K562 (cell line): Measurements from ENCODE around the gene EGFR. TPM values are rescaled to one million over a fixed set of nuclear protein-coding genes. Genes with fewer than 3 reads are reported as not detected.

Experiments used
- ATAC-seq: fragments of 200-7000 bp; cut with Tn5 transposase; 3 replicates; pipeline ENCODE4 v1.9.1; 2020; ENCODE audit warnings: moderate library complexity
- BruUV-seq: library from RNA; stranded (reverse); fragments of 400-500 nt; replicated peaks from 2 replicates; lab custom pipeline; 2021; lab: Mats Ljungman, UMichigan
- CTCF ChIA-PET: fragments of 300-600 bp; formaldehyde crosslinking; extraction: SDS; loops from one replicate; lab custom pipeline; 2021; ENCODE audit warnings: low intra/inter-chr PET ratio; lab: Yijun Ruan, JAX
- POLR2A ChIA-PET: fragments of 300-600, 350-650 bp; sonication (Branson Sonifier 250); formaldehyde crosslinking; extraction: SDS; loops from one replicate; lab custom pipeline; 2021; ENCODE audit warnings: antibody characterized with exemption, inconsistent platforms; lab: Yijun Ruan, JAX
- DNase-seq, 4 experiments: peaks; one replicate each; pipeline versions ENCODE4 v3.0.0 to v3.0.0-alpha.2; 2011 to 2018; ENCODE audit warnings: low spot score in 3 of 4, mixed read lengths in 3 of 4; ENCODE audit errors: extremely low read depth in 1 of 4
- FAIRE-seq: peaks from 2 replicates; lab custom pipeline; 2011; peaks lifted over from hg19 to GRCh38; lab: Jason Lieb, UNC
- H2AFZ ChIP-seq: 2 replicates; pipeline ENCODE4 v1.6.0; 2011; ENCODE audit warnings: low read depth, low read length, control low read depth, inconsistent platforms
- H3K27ac ChIP-seq: fragments of 200-600 bp; 3 replicates; pipeline ENCODE4 v1.8.0; 2011; ENCODE audit warnings: low read depth, mild to moderate bottlenecking, control low read depth, inconsistent platforms, low read length, moderate library complexity, mixed read lengths; ENCODE audit errors: extremely low read depth
- H3K27me3 ChIP-seq, 2 experiments: fragments of 300-600 bp in 1 of 2; 2 replicates in 1 of 2; 3 replicates in 1 of 2; pipeline versions ENCODE4 v1.6.0 to v1.8.0; 2011; ENCODE audit warnings: inconsistent platforms in 2 of 2, low read length in 2 of 2, mild to moderate bottlenecking in 1 of 2, mixed read lengths in 1 of 2, moderate library complexity in 1 of 2; ENCODE audit not compliant: control insufficient read depth in 2 of 2, insufficient read depth in 2 of 2
- H3K36me3 ChIP-seq: fragments of 300-600 bp; 3 replicates; pipeline ENCODE4 v1.8.0; 2011; ENCODE audit warnings: mild to moderate bottlenecking, low read length, inconsistent platforms; ENCODE audit not compliant: control insufficient read depth, insufficient read depth
- H3K4me1 ChIP-seq, 2 experiments: fragments of 200-600 bp in 1 of 2; replicated peaks in 1 of 2; 2 replicates in 1 of 2; 3 replicates in 1 of 2; pipeline versions ENCODE4 v1.5.1 to v1.8.0; 2011; ENCODE audit warnings: inconsistent platforms in 2 of 2, low read length in 2 of 2, mild to moderate bottlenecking in 1 of 2, mixed read lengths in 1 of 2, moderate library complexity in 1 of 2; ENCODE audit not compliant: control insufficient read depth in 2 of 2, insufficient read depth in 2 of 2
- H3K4me2 ChIP-seq: 2 replicates; pipeline ENCODE4 v1.6.1; 2011; ENCODE audit warnings: low read length, control low read depth, inconsistent platforms, mixed read lengths; ENCODE audit not compliant: insufficient read depth
- H3K4me3 ChIP-seq: fragments of 200-600 bp; sonication (generic), shearing (Covaris generic); 2 replicates; pipeline ENCODE4 v1.5.1; 2016; ENCODE audit warnings: control low read depth, inconsistent platforms
- H3K79me2 ChIP-seq: fragments of 200-600 bp; 3 replicates; pipeline ENCODE4 v1.8.0; 2011; ENCODE audit warnings: low read length, inconsistent platforms; ENCODE audit not compliant: control insufficient read depth, insufficient read depth
- H3K9ac ChIP-seq, 2 experiments: 2 replicates each; pipeline versions ENCODE4 v1.6.0 to v1.6.1; 2011; ENCODE audit warnings: low read depth in 2 of 2, low read length in 2 of 2, control low read depth in 1 of 2, inconsistent platforms in 1 of 2, mild to moderate bottlenecking in 1 of 2, mixed read lengths in 1 of 2; ENCODE audit not compliant: insufficient read depth in 1 of 2
- H3K9me1 ChIP-seq: one replicate; pipeline ENCODE4 v1.6.0; 2011; ENCODE audit warnings: inconsistent platforms, mild to moderate bottlenecking, low read length, moderate library complexity; ENCODE audit not compliant: control insufficient read depth, insufficient read depth
- H3K9me3 ChIP-seq: replicated peaks from 2 replicates; pipeline ENCODE4 v1.5.1; 2011; ENCODE audit warnings: low read depth, low read length, inconsistent platforms; ENCODE audit not compliant: control insufficient read depth, insufficient read depth
- H4K20me1 ChIP-seq: replicated peaks from 2 replicates; pipeline ENCODE4 v1.6.1; 2011; ENCODE audit warnings: low read length, inconsistent platforms, mixed read lengths; ENCODE audit not compliant: control insufficient read depth, insufficient read depth
- CCAR2 ChIP-seq: fragments of 200-400 bp; formaldehyde crosslinking; IDR thresholded peaks from 2 replicates; pipeline ENCODE4 v1.6.1; 2017; ENCODE audit warnings: mild to moderate bottlenecking, low read depth, low read length
- CHD4 ChIP-seq: fragments of 200-600 bp; sonication (generic); IDR thresholded peaks from 3 replicates; pipeline ENCODE4 v1.6.1; 2012; ENCODE audit warnings: low read depth, mild to moderate bottlenecking, mixed read lengths, low read length, inconsistent platforms; ENCODE audit not compliant: insufficient read depth, insufficient replicate concordance, poor library complexity, severe bottlenecking
- DDX20 ChIP-seq: fragments of 450-650 bp; IDR thresholded peaks from 2 replicates; pipeline ENCODE4 v1.6.1; 2016; ENCODE audit warnings: missing genetic modification characterization, low read depth, mild to moderate bottlenecking, missing compliant biosample characterization, moderate library complexity
- HNRNPL ChIP-seq: fragments of 200-400 bp; formaldehyde crosslinking; IDR thresholded peaks from 2 replicates; pipeline ENCODE4 v1.6.1; 2017; ENCODE audit warnings: low read depth, mild to moderate bottlenecking, low read length
- ILK ChIP-seq: fragments of 450-650 bp; IDR thresholded peaks from 2 replicates; pipeline ENCODE4 v1.6.1; 2016; ENCODE audit warnings: missing genetic modification characterization, low read depth, mild to moderate bottlenecking, missing compliant biosample characterization, moderate library complexity, borderline replicate concordance
- RFX5 ChIP-seq: IDR thresholded peaks from 2 replicates; pipeline ENCODE4 v1.6.1; 2011; ENCODE audit warnings: low read depth, mild to moderate bottlenecking, improper control_type of control experiment, low read length
- SMARCA4 ChIP-seq: fragments of 450-650 bp; IDR thresholded peaks from 2 replicates; pipeline ENCODE4 v1.6.1; 2016
- SRSF3 ChIP-seq: fragments of 200-400 bp; formaldehyde crosslinking; IDR thresholded peaks from 2 replicates; pipeline ENCODE4 v1.6.1; 2016; ENCODE audit warnings: mild to moderate bottlenecking, low read length, moderate library complexity; ENCODE audit not compliant: insufficient read depth
- TBL1XR1 ChIP-seq, 2 experiments: IDR thresholded peaks; 2 replicates each; pipeline ENCODE4 v1.6.1; 2012; ENCODE audit warnings: improper control_type of control experiment in 2 of 2, low read length in 2 of 2, mild to moderate bottlenecking in 1 of 2
- TCFL5 ChIP-seq: fragments of 250-450 bp; sonication (Bioruptor Pico); conservative IDR thresholded peaks from 2 replicates; pipeline ENCODE4 v1.6.1; 2021; ENCODE audit warnings: mild to moderate bottlenecking, moderate library complexity, matching md5 sums
- ZKSCAN8 ChIP-seq: fragments of 200-800 bp; sonication (Bioruptor generic); IDR thresholded peaks from 2 replicates; pipeline ENCODE4 v1.6.1; 2016; ENCODE audit warnings: missing genetic modification characterization, missing compliant biosample characterization
- WGBS: fragments of 100-300 bp; shearing (Covaris generic); methylation state at CpG from one replicate; pipeline ENCODE4 v1.1.6; 2016; ENCODE audit warnings: low coverage, mixed read lengths; ENCODE audit not compliant: insufficient coverage; ENCODE audit errors: missing lambda C conversion rate; 5-methylcytosine and 5-hydroxymethylcytosine counted together
- in situ Hi-C: fragments of 300-500 bp; cut with MboI; formaldehyde crosslinking; loops from 4 replicates; pipeline ENCODE4 v1.15.0; 2018; ENCODE audit warnings: inconsistent platforms, mixed read lengths
- intact Hi-C: fragments of 100-400 bp; cut with micrococcal nuclease; formaldehyde crosslinking; loops from 2 replicates; pipeline ENCODE4 v1.14.2; 2022
- polyA plus RNA-seq, 8 experiments: library from polyadenylated mRNA; depleted of rRNA in 4 of 8; stranded (reverse) in 5 of 8; unstranded in 3 of 8; fragments of >200 nt; fragmentation: Nextera tagmentation in 2 of 8; fragmentation: Illumina TruSeq in 1 of 8; extraction: Ambion mirVana in 2 of 8; extraction: Trizol in 1 of 8; gene quantifications; 2 replicates each; pipeline versions ENCODE4 v1.2.1 to v1.2.3, GENCODE V29; 2011 to 2014; ENCODE audit warnings: inconsistent platforms in 1 of 8, missing spikeins in 1 of 8
- total RNA-seq, 7 experiments: library from RNA; depleted of rRNA in 6 of 7; stranded (reverse); fragments of >200 nt in 6 of 7; fragmentation: Illumina TruSeq in 2 of 7; extraction: Trizol in 2 of 7; gene quantifications; 2 replicates each; pipeline versions ENCODE4 v1.2.1 to v1.2.3, GENCODE V29; 2011 to 2021; ENCODE audit warnings: low replicate concordance in 1 of 7
- TF ChIP-seq, protein P1 (sequence below): fragments of 250-450 bp; sonication (Bioruptor Pico); IDR thresholded peaks from 2 replicates; pipeline ENCODE4 v1.8.0; 2022; ENCODE audit warnings: moderate library complexity, mild to moderate bottlenecking, inconsistent platforms
- TF ChIP-seq, protein P2 (sequence below): IDR thresholded peaks from 2 replicates; pipeline ENCODE4 v1.6.1; 2014; ENCODE audit warnings: antibody characterized with exemption
- TF ChIP-seq, protein P3 (sequence below): fragments of 250-450 bp; sonication (Bioruptor Pico); IDR thresholded peaks from 2 replicates; pipeline ENCODE4 v1.4.0; 2020; ENCODE audit warnings: borderline replicate concordance

The EGFR gene
- total and polyA plus RNA-seq, 9 of the 15 experiments (the other 6 are each of a cell fraction or from before 2014, with no cell fraction given) = 0.13 TPM; not detected in 8

DNA sequence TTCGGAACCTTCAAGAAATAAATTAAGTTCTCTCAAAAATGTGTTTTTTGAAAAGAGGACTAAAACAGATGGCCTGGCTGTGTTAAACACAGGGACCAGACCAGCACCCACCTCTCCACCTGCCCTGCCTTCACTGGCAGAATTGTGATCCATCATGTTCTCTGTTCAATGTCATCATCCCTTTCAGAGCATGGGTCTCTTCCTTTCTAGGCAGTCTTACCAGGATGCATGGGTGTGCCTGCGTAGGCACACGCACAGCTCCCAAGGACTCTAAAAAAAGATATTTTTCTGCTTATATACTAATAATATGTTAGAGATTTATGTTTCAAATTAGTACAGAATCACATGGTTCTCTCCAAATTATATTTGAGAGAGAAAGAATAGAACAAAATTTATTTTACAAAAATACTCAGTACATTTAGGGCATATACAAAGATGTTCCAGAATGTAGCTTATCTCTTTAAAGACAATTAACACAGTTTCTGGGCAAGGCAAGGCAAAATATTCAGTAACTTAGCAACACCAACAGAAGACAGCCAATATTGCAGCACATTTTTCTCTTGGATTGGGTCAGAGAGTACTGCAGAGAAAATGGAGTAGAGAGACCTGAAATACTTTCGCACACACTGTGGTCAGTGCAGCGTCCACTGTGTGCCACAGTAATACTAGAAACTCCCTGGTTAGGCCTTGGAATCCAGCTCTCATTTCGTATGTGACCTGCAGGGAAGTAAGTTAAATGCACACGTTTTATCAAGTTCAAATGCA, 52.8 kb downstream of the EGFR start (continued):
- TF ChIP-seq, protein P1, sequence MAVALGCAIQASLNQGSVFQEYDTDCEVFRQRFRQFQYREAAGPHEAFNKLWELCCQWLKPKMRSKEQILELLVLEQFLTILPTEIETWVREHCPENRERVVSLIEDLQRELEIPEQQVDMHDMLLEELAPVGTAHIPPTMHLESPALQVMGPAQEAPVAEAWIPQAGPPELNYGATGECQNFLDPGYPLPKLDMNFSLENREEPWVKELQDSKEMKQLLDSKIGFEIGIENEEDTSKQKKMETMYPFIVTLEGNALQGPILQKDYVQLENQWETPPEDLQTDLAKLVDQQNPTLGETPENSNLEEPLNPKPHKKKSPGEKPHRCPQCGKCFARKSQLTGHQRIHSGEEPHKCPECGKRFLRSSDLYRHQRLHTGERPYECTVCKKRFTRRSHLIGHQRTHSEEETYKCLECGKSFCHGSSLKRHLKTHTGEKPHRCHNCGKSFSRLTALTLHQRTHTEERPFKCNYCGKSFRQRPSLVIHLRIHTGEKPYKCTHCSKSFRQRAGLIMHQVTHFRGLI (CRISPR knock-in tag) = no peak

DNA sequence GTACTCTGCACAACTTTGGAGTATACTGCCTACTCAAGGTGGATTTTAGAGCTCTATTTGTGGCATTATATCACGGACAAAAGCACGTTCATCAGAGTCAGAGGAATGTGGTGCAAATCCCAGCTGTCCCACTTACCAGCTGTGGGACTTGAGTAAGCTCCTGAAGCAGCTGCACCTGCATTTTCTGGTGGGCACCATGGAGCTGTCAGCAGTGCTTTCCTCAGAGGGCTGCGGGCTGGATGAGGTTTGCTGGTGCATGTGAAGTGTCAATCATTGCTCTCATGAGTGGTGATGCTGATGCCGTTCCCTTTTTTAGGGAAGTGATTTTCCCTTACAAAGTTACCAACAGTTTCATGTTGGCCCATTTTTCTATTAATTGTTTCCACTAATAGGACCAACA, 53.4 kb downstream of the EGFR start:
- no peak overlapping the region for H3K9ac ChIP-seq
- POLR2A ChIA-PET = no interaction called here
- TF ChIP-seq HNRNPL (no peak), DDX20 (tag) (no peak), SRSF3 (no peak), SMARCA4 (no peak), ILK (tag) (no peak), RFX5 (no peak), TCFL5 (CRISPR knock-in tag) (no peak), ZKSCAN8 (CRISPR knock-in tag) (no peak), TBL1XR1 (IDR thresholded peaks at IDR 0.05; ENCODE audit: low read length in 2 of 2) (no peak), CCAR2 (no peak), CHD4 (no peak)
- TF ChIP-seq, protein P2, sequence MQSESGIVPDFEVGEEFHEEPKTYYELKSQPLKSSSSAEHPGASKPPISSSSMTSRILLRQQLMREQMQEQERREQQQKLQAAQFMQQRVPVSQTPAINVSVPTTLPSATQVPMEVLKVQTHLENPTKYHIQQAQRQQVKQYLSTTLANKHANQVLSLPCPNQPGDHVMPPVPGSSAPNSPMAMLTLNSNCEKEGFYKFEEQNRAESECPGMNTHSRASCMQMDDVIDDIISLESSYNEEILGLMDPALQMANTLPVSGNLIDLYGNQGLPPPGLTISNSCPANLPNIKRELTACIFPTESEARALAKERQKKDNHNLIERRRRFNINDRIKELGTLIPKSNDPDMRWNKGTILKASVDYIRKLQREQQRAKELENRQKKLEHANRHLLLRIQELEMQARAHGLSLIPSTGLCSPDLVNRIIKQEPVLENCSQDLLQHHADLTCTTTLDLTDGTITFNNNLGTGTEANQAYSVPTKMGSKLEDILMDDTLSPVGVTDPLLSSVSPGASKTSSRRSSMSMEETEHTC = no peak
- TF ChIP-seq, protein P3, sequence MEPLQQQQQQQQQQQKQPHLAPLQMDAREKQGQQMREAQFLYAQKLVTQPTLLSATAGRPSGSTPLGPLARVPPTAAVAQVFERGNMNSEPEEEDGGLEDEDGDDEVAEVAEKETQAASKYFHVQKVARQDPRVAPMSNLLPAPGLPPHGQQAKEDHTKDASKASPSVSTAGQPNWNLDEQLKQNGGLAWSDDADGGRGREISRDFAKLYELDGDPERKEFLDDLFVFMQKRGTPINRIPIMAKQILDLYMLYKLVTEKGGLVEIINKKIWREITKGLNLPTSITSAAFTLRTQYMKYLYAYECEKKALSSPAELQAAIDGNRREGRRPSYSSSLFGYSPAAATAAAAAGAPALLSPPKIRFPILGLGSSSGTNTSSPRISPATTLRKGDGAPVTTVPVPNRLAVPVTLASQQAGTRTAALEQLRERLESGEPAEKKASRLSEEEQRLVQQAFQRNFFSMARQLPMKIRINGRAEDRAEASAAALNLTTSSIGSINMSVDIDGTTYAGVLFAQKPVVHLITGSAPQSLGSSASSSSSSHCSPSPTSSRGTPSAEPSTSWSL (CRISPR knock-in tag) = no peak

More for the DNA sequence above, 53.4 kb downstream of the EGFR start:
- Histone ChIP-seq H3K79me2 (no peaks in the 10 kb centered on the region), H3K27ac (no peak overlapping the region), H3K9me3 (no peaks in the 10 kb centered on the region), H3K9me1 (no peaks in the 10 kb centered on the region), H3K4me3 (no peak overlapping the region), H3K27me3 (peaks cover 4 to 18% of the 10 kb centered on the region in 2 experiments; a peak in 4 of 5 replicates), H3K4me2 (no peak overlapping the region), H4K20me1 (no peaks in the 10 kb centered on the region), H2AFZ (no peak overlapping the region), H3K36me3 (no peaks in the 10 kb centered on the region), H3K4me1 (no peaks in the 10 kb centered on the region; a peak in 1 of 5 replicates)
- in situ Hi-C loops = no loop called here
- ATAC-seq (no peak), DNase-seq (no peak), FAIRE-seq (no peak)
- CTCF ChIA-PET = no interaction called here
- no TSS peak for BruUV-seq
- intact Hi-C loops = no loop called here
- 2% methylated on average over 4 of the region's 4 CpGs for WGBS
